Body of pancreas (tissue), 4 donors: ENCODE measurements around the gene RPE65. TPM values are rescaled to one million over a fixed set of nuclear protein-coding genes. Genes with fewer than 3 reads are reported as not detected.

ENCODE experiments used
- ATAC-seq: fragments of 150-250 bp; one replicate; pipeline ENCODE4 v1.9.1; 2016
- DNase-seq, 4 donors: peaks; one replicate each; pipeline ENCODE4 v3.0.0-alpha.2; 2019
- H3K27ac ChIP-seq, 4 donors: fragments of 200-600 bp; sonication (generic); 1 replicate in 3 of 4; 2 replicates in 1 of 4; pipeline versions ENCODE4 v1.5.1 to v1.6.1; 2016 to 2019; ENCODE audit warnings: mild to moderate bottlenecking in 1 of 4, mixed read lengths in 1 of 4, moderate library complexity in 1 of 4
- H3K27me3 ChIP-seq, 2 donors: fragments of 200-600 bp; sonication (generic); one replicate each; pipeline ENCODE4 v1.6.0; 2016; ENCODE audit warnings: mild to moderate bottlenecking in 1 of 2
- H3K36me3 ChIP-seq, 2 donors: fragments of 200-600 bp; sonication (generic); replicated peaks in 1 of 2; 2 replicates each; pipeline ENCODE4 v1.5.1; 2016; ENCODE audit warnings: low read depth in 2 of 2; ENCODE audit not compliant: insufficient read depth in 1 of 2
- H3K4me1 ChIP-seq: fragments of 200-600 bp; sonication (generic); one replicate; pipeline ENCODE4 v1.6.0; 2016
- H3K4me3 ChIP-seq, 2 donors: fragments of 200-600 bp; sonication (generic); 1 replicate in 1 of 2; 2 replicates in 1 of 2; pipeline ENCODE4 v1.5.1; 2016 to 2019
- H3K9me3 ChIP-seq, 3 donors: fragments of 200-600 bp; sonication (generic); 1 replicate in 2 of 3; 2 replicates in 1 of 3; pipeline ENCODE4 v1.5.1; 2016
- POLR2A ChIP-seq, 3 donors: fragments of 450-650 bp; IDR thresholded peaks; one replicate each; pipeline ENCODE4 v1.6.1; 2016; ENCODE audit warnings: antibody characterized with exemption in 3 of 3, mild to moderate bottlenecking in 2 of 3
- WGBS, 2 donors: methylation state at CpG; one replicate each; pipeline ENCODE4 v1.1.5; 2017; 5-methylcytosine and 5-hydroxymethylcytosine counted together
- intact Hi-C: fragments of 100-400 bp; cut with DNase I; formaldehyde crosslinking; loops from one replicate; pipeline ENCODE4 v1.15.1; 2023
- small RNA-seq: library from RNA; depleted of rRNA; stranded (forward); fragments of <200 nt; gene quantifications from one replicate; pipeline ENCODE3, GENCODE V24; 2016
- total RNA-seq, 2 donors: library from RNA; depleted of rRNA; stranded (reverse); fragments of >200 nt; gene quantifications; one replicate each; pipeline ENCODE4 v1.1.0, GENCODE V29; 2016
- TF ChIP-seq, protein P1 (sequence below), 7 experiments: fragments of 450-650 bp in 4 of 7; fragments of 200-600 bp in 3 of 7; sonication (generic) in 3 of 7; IDR thresholded peaks; one replicate each; pipeline ENCODE4 v1.5.1; 2016 to 2019; ENCODE audit warnings: antibody characterized with exemption in 7 of 7

The RPE65 gene
- total RNA-seq, 2 donors from 2014 or later = not detected

- intact Hi-C loops = no loop called here
- no peak for DNase-seq
- no peaks in the 10 kb centered on the region for H3K36me3 ChIP-seq
- H3K27ac ChIP-seq = no peak overlapping the region
- H3K4me1 ChIP-seq = peaks cover 13% of the 10 kb centered on the region
- WGBS, 2 donors = 97 to 98% methylated on average over 2 of the region's 2 CpGs
- H3K27me3 ChIP-seq = no peaks in the 10 kb centered on the region
- ATAC-seq = no peak
- TF ChIP-seq, protein P1, sequence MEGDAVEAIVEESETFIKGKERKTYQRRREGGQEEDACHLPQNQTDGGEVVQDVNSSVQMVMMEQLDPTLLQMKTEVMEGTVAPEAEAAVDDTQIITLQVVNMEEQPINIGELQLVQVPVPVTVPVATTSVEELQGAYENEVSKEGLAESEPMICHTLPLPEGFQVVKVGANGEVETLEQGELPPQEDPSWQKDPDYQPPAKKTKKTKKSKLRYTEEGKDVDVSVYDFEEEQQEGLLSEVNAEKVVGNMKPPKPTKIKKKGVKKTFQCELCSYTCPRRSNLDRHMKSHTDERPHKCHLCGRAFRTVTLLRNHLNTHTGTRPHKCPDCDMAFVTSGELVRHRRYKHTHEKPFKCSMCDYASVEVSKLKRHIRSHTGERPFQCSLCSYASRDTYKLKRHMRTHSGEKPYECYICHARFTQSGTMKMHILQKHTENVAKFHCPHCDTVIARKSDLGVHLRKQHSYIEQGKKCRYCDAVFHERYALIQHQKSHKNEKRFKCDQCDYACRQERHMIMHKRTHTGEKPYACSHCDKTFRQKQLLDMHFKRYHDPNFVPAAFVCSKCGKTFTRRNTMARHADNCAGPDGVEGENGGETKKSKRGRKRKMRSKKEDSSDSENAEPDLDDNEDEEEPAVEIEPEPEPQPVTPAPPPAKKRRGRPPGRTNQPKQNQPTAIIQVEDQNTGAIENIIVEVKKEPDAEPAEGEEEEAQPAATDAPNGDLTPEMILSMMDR (IDR thresholded peaks at IDR 0.05) = no peak
- TF ChIP-seq POLR2A (IDR thresholded peaks at IDR 0.05) = no peak
- no peak overlapping the region for H3K4me3 ChIP-seq
- no peaks in the 10 kb centered on the region for H3K9me3 ChIP-seq
Observed at GRCh38 chr1:68383092-68383491, 66.7 kb downstream of the RPE65 start.

DNA sequence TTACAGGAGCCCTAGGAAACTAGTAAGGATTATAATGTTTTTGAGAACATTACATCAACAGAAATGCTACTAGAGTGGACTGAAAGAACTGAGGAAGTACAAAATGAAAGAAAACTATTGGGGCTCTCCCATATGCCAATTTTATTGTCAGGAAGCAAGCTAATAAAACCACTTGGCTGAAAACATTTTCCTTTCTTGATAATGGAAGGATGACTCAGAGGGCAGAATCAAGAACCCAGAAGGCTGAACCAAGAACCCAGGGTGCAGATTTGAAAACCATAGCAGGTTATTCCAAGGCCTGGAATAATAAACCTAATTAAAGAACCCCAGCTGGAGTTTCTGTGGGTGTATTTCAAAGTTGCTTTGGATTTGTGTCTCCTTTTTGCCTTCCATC, 70.7 kb downstream of the RPE65 start:
- Histone ChIP-seq H3K27me3 (no peaks in the 10 kb centered on the region), H3K4me3 (no peak overlapping the region), H3K27ac (no peak overlapping the region), H3K9me3 (no peaks in the 10 kb centered on the region), H3K4me1 (peaks cover 2% of the 10 kb centered on the region), H3K36me3 (no peaks in the 10 kb centered on the region)
- no peak for ATAC-seq
- no peak for DNase-seq
- TF ChIP-seq, protein P1 (IDR thresholded peaks at IDR 0.05) = no peak
- no peak for TF ChIP-seq POLR2A (IDR thresholded peaks at IDR 0.05)
- intact Hi-C loops = no loop called here

Small RNA genes lying within 50 kb of the gene (small RNA-seq; reads per million reads assigned to genes)
- not detected for gene AL139413.1

Other genes with a start within 250 kb of the RPE65 start
- gene WLS, start 217.4 kb downstream of the RPE65 start, total RNA-seq = 10 to 100 TPM; 39.6 to 73.4 TPM
- not detected for gene DEPDC1, start 47.1 kb upstream of the RPE65 start, total RNA-seq